Erythroblast (primary cell): ENCODE results near the gene PDLIM5.

ENCODE experiments used
- GATA1 ChIP-seq: IDR thresholded peaks from 2 replicates; pipeline ENCODE4 v1.6.1; 2011; ENCODE audit warnings: low read depth, mild to moderate bottlenecking, control low read depth, low read length, moderate library complexity
- POLR2A ChIP-seq: IDR thresholded peaks from 2 replicates; pipeline ENCODE4 v1.6.1; 2011; ENCODE audit warnings: mild to moderate bottlenecking, low read length

- no peak for TF ChIP-seq POLR2A
- TF ChIP-seq GATA1, result no peak
These were observed 38.5 kb upstream of the PDLIM5 start for GRCh38 chr4:94413085-94413840.
